Kidney (tissue), 14 donors: ENCODE results near the gene SUGCT. TPM values are rescaled to one million over a fixed set of nuclear protein-coding genes. Genes with fewer than 3 reads are reported as not detected.

Experiments
- DNase-seq, 5 donors: peaks; one replicate each; pipeline ENCODE4 v3.0.0-alpha.2; 2013 to 2020
- FAIRE-seq: peaks from 2 replicates; lab custom pipeline; 2012; peaks lifted over from hg19 to GRCh38; lab: Jason Lieb, UNC
- H3K27ac ChIP-seq, 2 donors: one replicate each; pipeline ENCODE4 v1.7.0; 2013; ENCODE audit warnings: low read depth in 2 of 2, low read length in 2 of 2, inconsistent platforms in 1 of 2
- H3K27me3 ChIP-seq: one replicate; pipeline ENCODE4 v1.7.1; 2013; ENCODE audit warnings: low read length, inconsistent platforms; ENCODE audit not compliant: control insufficient read depth, insufficient read depth
- H3K36me3 ChIP-seq, 3 donors: one replicate each; pipeline versions ENCODE4 v1.7.0 to v1.7.1; 2013; ENCODE audit warnings: low read length in 3 of 3, control low read depth in 1 of 3, inconsistent platforms in 1 of 3; ENCODE audit not compliant: insufficient read depth in 3 of 3, control insufficient read depth in 2 of 3
- H3K4me1 ChIP-seq, 3 donors: one replicate each; pipeline versions ENCODE4 v1.7.0 to v1.7.1; 2013; ENCODE audit warnings: low read length in 3 of 3, inconsistent platforms in 1 of 3, low read depth in 1 of 3; ENCODE audit not compliant: control insufficient read depth in 2 of 3, insufficient read depth in 2 of 3
- H3K4me3 ChIP-seq, 3 donors: one replicate each; pipeline versions ENCODE4 v1.7.0 to v1.8.1; 2013; ENCODE audit warnings: low read length in 3 of 3, control low read depth in 1 of 3, inconsistent platforms in 1 of 3
- H3K9ac ChIP-seq, 3 donors: one replicate each; pipeline versions ENCODE4 v1.7.0 to v1.7.1; 2013; ENCODE audit warnings: low read length in 3 of 3, control low read depth in 1 of 3, inconsistent platforms in 1 of 3
- H3K9me3 ChIP-seq, 3 donors: one replicate each; pipeline versions ENCODE4 v1.7.0 to v1.7.1; 2013; ENCODE audit warnings: low read length in 3 of 3, control low read depth in 1 of 3, inconsistent platforms in 1 of 3; ENCODE audit not compliant: control insufficient read depth in 2 of 3, insufficient read depth in 1 of 3
- intact Hi-C: fragments of 100-400 bp; cut with DNase I; formaldehyde crosslinking; loops from one replicate; pipeline ENCODE4 v1.11.1; 2022
- polyA plus RNA-seq: library from polyadenylated mRNA; stranded (reverse); fragments of 350-450 nt; fragmentation: Illumina TruSeq; extraction: RNeasy Lipid Tissue Mini Kit (QIAGEN cat#74804); gene quantifications from one replicate; pipeline ENCODE4 v1.2.3, GENCODE V29; 2014; ENCODE audit warnings: low read depth, low replicate concordance; ENCODE audit not compliant: insufficient read depth
- total RNA-seq: library from RNA; stranded (reverse); fragmentation: NEBNext Ultra II Directional; extraction: Animal tissue kit (Norgen Biotek cat#: 25700); gene quantifications from one replicate; pipeline ENCODE4 v1.2.1, GENCODE V29; 2021
- TF ChIP-seq, protein P1 (sequence below): IDR thresholded peaks from 3 replicates; pipeline ENCODE4 v1.5.1; 2012; ENCODE audit warnings: mild to moderate bottlenecking, moderate library complexity, borderline replicate concordance; ENCODE audit not compliant: insufficient read depth; ENCODE audit errors: extremely low read depth
- donor health status: control.
- donor health status: control.
- donor health status: control.
- donor health status: control.
- donor health status: control.
- donor health status: DM: yes; HTN: yes; CAD: no.
- donor health status: Normal renal cell carcinoma (clear cell type).

SUGCT gene
- total and polyA plus RNA-seq, 2 donors from 2014 or later, result 7.6 to 45.1 TPM

DNA sequence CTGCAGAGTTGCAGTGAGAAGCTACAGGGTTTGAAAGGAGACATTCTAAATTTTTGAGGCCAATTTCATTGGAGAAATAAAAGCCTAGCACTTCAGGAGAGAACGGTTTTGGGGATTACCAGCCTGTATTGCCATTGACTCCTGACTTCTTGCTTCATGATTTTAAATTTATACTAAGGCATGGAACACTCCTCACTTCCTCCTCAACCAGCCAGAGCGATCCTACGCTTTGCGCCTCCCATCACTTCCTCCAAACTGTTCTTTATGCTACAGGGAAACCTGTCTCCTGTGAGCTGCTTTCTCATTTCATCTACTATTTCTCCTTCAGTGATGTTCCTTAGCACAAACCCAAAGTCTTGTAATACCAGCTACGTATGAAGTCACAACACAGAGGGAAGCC, 495.1 kb downstream of the SUGCT start:
- Histone ChIP-seq H3K4me3 (no peak overlapping the region), H3K27ac (no peak overlapping the region), H3K4me1 (no peaks in the 10 kb centered on the region), H3K9me3 (no peaks in the 10 kb centered on the region), H3K36me3 (no peaks in the 10 kb centered on the region), H3K27me3 (no peaks in the 10 kb centered on the region), H3K9ac (no peak overlapping the region)
- DNase-seq, result no peak
- TF ChIP-seq, protein P1, sequence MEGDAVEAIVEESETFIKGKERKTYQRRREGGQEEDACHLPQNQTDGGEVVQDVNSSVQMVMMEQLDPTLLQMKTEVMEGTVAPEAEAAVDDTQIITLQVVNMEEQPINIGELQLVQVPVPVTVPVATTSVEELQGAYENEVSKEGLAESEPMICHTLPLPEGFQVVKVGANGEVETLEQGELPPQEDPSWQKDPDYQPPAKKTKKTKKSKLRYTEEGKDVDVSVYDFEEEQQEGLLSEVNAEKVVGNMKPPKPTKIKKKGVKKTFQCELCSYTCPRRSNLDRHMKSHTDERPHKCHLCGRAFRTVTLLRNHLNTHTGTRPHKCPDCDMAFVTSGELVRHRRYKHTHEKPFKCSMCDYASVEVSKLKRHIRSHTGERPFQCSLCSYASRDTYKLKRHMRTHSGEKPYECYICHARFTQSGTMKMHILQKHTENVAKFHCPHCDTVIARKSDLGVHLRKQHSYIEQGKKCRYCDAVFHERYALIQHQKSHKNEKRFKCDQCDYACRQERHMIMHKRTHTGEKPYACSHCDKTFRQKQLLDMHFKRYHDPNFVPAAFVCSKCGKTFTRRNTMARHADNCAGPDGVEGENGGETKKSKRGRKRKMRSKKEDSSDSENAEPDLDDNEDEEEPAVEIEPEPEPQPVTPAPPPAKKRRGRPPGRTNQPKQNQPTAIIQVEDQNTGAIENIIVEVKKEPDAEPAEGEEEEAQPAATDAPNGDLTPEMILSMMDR, result no peak
- FAIRE-seq, result no peak
- intact Hi-C loops, result no loop called here

DNA sequence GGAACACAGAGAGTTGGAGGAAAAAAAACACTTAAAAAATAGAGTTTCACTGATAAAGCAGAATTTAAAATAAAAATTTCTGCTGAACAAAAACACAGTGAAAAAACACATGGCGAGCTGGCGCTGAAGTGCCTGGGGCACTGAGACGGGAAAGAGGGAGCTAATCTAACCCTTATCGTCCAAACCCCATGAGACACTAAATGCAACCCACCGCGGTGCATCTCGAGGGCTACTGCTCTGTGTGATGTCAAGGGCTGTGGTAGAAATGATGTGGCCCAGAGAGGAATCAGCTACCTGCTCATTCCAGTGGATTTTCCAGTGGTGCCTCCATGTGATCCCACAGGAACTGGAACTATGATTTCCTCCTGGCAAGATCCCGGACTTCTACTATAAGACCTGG, 499.3 kb downstream of the SUGCT start:
- DNase-seq, result no peak
- intact Hi-C loops, result no loop called here
- no peak for FAIRE-seq

DNA sequence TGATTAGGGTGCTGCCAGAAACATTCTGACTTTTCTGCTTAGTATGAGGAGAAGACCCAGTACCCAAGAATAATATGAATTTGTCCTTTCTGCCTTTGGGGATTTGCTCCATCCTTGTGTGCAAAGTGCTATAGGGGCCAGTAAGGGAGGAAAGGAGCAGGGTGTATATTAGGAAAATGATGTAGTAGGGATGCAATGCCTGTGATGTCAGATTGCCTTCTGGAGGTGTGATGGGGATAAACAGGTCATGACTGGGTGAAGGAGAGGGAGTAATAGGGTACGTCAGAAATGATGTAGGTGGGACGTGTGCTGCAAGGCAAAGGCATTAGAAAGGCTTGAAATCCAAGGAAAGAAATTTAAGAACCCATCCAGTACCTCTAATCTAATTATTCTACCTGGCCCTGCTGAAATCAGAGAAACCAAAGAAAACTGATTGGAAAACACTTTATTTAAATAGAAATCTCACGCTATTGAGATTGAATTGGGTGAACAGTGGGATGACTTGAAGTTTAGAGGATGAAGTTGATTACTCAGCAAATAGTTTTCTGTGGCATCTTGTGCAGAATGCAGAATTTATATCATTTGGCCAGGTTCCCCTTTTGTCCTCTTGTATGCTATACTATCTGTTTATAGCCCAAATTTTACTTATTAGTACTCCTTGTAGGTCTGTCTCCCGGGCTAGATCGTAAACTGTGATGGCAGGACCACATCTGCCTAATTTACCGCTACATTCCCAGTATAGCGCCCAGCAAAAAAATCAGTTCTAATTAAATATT, 503.9 kb downstream of the SUGCT start:
- Histone ChIP-seq H3K9me3 (no peaks in the 10 kb centered on the region), H3K9ac (no peak overlapping the region), H3K36me3 (no peaks in the 10 kb centered on the region), H3K27ac (no peak overlapping the region), H3K4me3 (no peak overlapping the region), H3K27me3 (no peaks in the 10 kb centered on the region), H3K4me1 (no peaks in the 10 kb centered on the region)
- DNase-seq (no peak), FAIRE-seq (no peak)
- intact Hi-C loops, result no loop called here
- TF ChIP-seq, protein P1, result no peak

More for the DNA sequence above, 499.3 kb downstream of the SUGCT start:
- Histone ChIP-seq H3K4me1 (no peaks in the 10 kb centered on the region), H3K4me3 (no peak overlapping the region), H3K27me3 (no peaks in the 10 kb centered on the region), H3K9ac (no peak overlapping the region), H3K27ac (no peak overlapping the region), H3K36me3 (no peaks in the 10 kb centered on the region), H3K9me3 (no peaks in the 10 kb centered on the region)
- TF ChIP-seq, protein P1, result no peak
